HEK293T (cell line): ENCODE results near the gene SFRP5.

ENCODE experiments used
- CTCF ChIA-PET: fragments of 350-600 bp; formaldehyde crosslinking; extraction: SDS; loops from one replicate; lab custom pipeline; 2021; ENCODE audit warnings: antibody characterized with exemption, inconsistent platforms; lab: Yijun Ruan, JAX
- POLR2A ChIA-PET: fragments of 350-600 bp; formaldehyde crosslinking; extraction: SDS; loops from one replicate; lab custom pipeline; 2020; ENCODE audit warnings: antibody characterized with exemption, inconsistent platforms; lab: Yijun Ruan, JAX
- DNase-seq: peaks from one replicate; pipeline ENCODE4 v3.0.0; 2012; ENCODE audit warnings: mixed read lengths; ENCODE audit errors: extremely low spot score
- ARNT ChIP-seq: fragments of 450-650 bp; IDR thresholded peaks from 2 replicates; pipeline ENCODE4 v1.6.1; 2017; ENCODE audit warnings: mild to moderate bottlenecking
- BHLHE40 ChIP-seq: fragments of 450-650 bp; IDR thresholded peaks from 2 replicates; pipeline ENCODE4 v1.6.1; 2016; ENCODE audit warnings: mild to moderate bottlenecking, moderate library complexity, borderline replicate concordance
- CTBP1 ChIP-seq: fragments of 450-650 bp; IDR thresholded peaks from 2 replicates; pipeline ENCODE4 v1.6.1; 2016; ENCODE audit warnings: borderline replicate concordance
- ELF4 ChIP-seq: fragments of 450-650 bp; IDR thresholded peaks from 2 replicates; pipeline ENCODE4 v1.6.1; 2017; ENCODE audit warnings: antibody characterized with exemption
- FOXA1 ChIP-seq: fragments of 450-650 bp; IDR thresholded peaks from 2 replicates; pipeline ENCODE4 v1.6.1; 2016; ENCODE audit warnings: mild to moderate bottlenecking
- FOXK2 ChIP-seq: fragments of 450-650 bp; IDR thresholded peaks from 2 replicates; pipeline ENCODE4 v1.6.1; 2016; ENCODE audit warnings: mild to moderate bottlenecking
- FOXM1 ChIP-seq: fragments of 450-650 bp; IDR thresholded peaks from 2 replicates; pipeline ENCODE4 v1.6.1; 2017; ENCODE audit warnings: mild to moderate bottlenecking, borderline replicate concordance
- HDGF ChIP-seq: fragments of 450-650 bp; IDR thresholded peaks from 2 replicates; pipeline ENCODE4 v1.6.1; 2017; ENCODE audit warnings: antibody characterized with exemption, borderline replicate concordance
- L3MBTL2 ChIP-seq: fragments of 450-650 bp; conservative IDR thresholded peaks from 2 replicates; pipeline ENCODE4 v1.6.1; 2016; ENCODE audit warnings: mild to moderate bottlenecking
- LEF1 ChIP-seq: fragments of 450-650 bp; IDR thresholded peaks from 2 replicates; pipeline ENCODE4 v1.6.1; 2017; ENCODE audit warnings: mild to moderate bottlenecking, borderline replicate concordance
- NFRKB ChIP-seq: fragments of 450-650 bp; IDR thresholded peaks from 2 replicates; pipeline ENCODE4 v1.6.1; 2016; ENCODE audit warnings: mild to moderate bottlenecking, moderate library complexity
- PKNOX1 ChIP-seq: fragments of 450-650 bp; IDR thresholded peaks from 2 replicates; pipeline ENCODE4 v1.6.1; 2016
- SP1 ChIP-seq: fragments of 450-650 bp; IDR thresholded peaks from 2 replicates; pipeline ENCODE4 v1.6.1; 2017
- SUZ12 ChIP-seq: fragments of 450-650 bp; IDR thresholded peaks from 2 replicates; pipeline ENCODE4 v1.6.1; 2016; ENCODE audit warnings: mild to moderate bottlenecking
- TARDBP ChIP-seq: fragments of 450-650 bp; IDR thresholded peaks from 2 replicates; pipeline ENCODE4 v1.6.1; 2016
- ZNF384 ChIP-seq: fragments of 450-650 bp; IDR thresholded peaks from 2 replicates; pipeline ENCODE4 v1.6.1; 2016

The SFRP5 gene

GRCh38 chr10:97763411-97763810 is 8.4 kb downstream of the SFRP5 start:
- DNase-seq = no peak
- POLR2A ChIA-PET = no interaction called here
- CTCF ChIA-PET = interaction anchor here (1.3 to 2.1 kb wide), 2 partner anchors 28 to 106 kb away, joined by 4 to 8 read pairs; no protein-coding TSS in a partner anchor
- TF ChIP-seq FOXA1 = no peak
- TF ChIP-seq SP1 = no peak
- TF ChIP-seq L3MBTL2 = no peak
- TF ChIP-seq TARDBP = no peak
- no peak for TF ChIP-seq SUZ12
- TF ChIP-seq ZNF384 = no peak
- TF ChIP-seq FOXK2 = no peak
- no peak for TF ChIP-seq FOXM1
- TF ChIP-seq HDGF = no peak
- no peak for TF ChIP-seq CTBP1
- no peak for TF ChIP-seq ELF4
- no peak for TF ChIP-seq NFRKB
- no peak for TF ChIP-seq ARNT
- no peak for TF ChIP-seq BHLHE40
- TF ChIP-seq LEF1 = no peak
- TF ChIP-seq PKNOX1 = no peak

GRCh38 chr10:97762816-97763215 is 9.0 kb downstream of the SFRP5 start:
- CTCF ChIA-PET = interaction anchor here (1.3 to 2.1 kb wide), 2 partner anchors 29 to 107 kb away, joined by 4 to 8 read pairs; no protein-coding TSS in a partner anchor
- no peak for DNase-seq
- no peak for TF ChIP-seq L3MBTL2
- TF ChIP-seq ZNF384 = no peak
- no peak for TF ChIP-seq CTBP1
- no peak for TF ChIP-seq FOXM1
- no peak for TF ChIP-seq SP1
- TF ChIP-seq HDGF = no peak
- no peak for TF ChIP-seq SUZ12
- no peak for TF ChIP-seq FOXK2
- POLR2A ChIA-PET = no interaction called here

GRCh38 chr10:97762056-97762455 is 9.7 kb downstream of the SFRP5 start:
- CTCF ChIA-PET = no interaction called here
- DNase-seq = no peak
- no peak for TF ChIP-seq TARDBP
- no peak for TF ChIP-seq FOXK2
- TF ChIP-seq LEF1 = no peak
- no peak for TF ChIP-seq CTBP1
- no peak for TF ChIP-seq SUZ12
- no peak for TF ChIP-seq NFRKB
- TF ChIP-seq ARNT = no peak
- no peak for TF ChIP-seq SP1
- POLR2A ChIA-PET = no interaction called here

- ChIA-PET POLR2A (no interaction called here), CTCF (interaction anchor here (2.3 kb wide), 1 partner anchor 107 kb away, joined by 7 read pairs; no protein-coding TSS in a partner anchor)
- no peak for DNase-seq
Observed at GRCh38 chr10:97761331-97761865, 10.4 kb downstream of the SFRP5 start.

GRCh38 chr10:97760461-97761257 is 11.1 kb downstream of the SFRP5 start:
- ChIA-PET CTCF (interaction anchor here (2.3 kb wide), 1 partner anchor 108 kb away, joined by 7 read pairs; no protein-coding TSS in a partner anchor), POLR2A (no interaction called here)
- TF ChIP-seq ELF4 = no peak
- no peak for TF ChIP-seq FOXA1
- no peak for TF ChIP-seq BHLHE40
- TF ChIP-seq CTBP1 = no peak
- TF ChIP-seq FOXM1 = no peak
- no peak for TF ChIP-seq NFRKB
- TF ChIP-seq LEF1 = no peak
- no peak for TF ChIP-seq TARDBP
- no peak for TF ChIP-seq PKNOX1
- no peak for TF ChIP-seq ZNF384
- no peak for TF ChIP-seq L3MBTL2
- TF ChIP-seq ARNT = no peak
- no peak for TF ChIP-seq FOXK2
- TF ChIP-seq SP1 = no peak

More at GRCh38 chr10:97761331-97761865, 10.4 kb downstream of the SFRP5 start:
- no peak for TF ChIP-seq CTBP1
- TF ChIP-seq LEF1 = no peak
- no peak for TF ChIP-seq FOXK2
- no peak for TF ChIP-seq SP1
- no peak for TF ChIP-seq FOXA1
- TF ChIP-seq TARDBP = no peak
- no peak for TF ChIP-seq ARNT
- TF ChIP-seq SUZ12 = no peak

GRCh38 chr10:97759946-97760345 is 11.9 kb downstream of the SFRP5 start:
- POLR2A ChIA-PET = interaction anchor here (0.8 kb wide), 1 partner anchor 23 kb away, joined by 3 read pairs; the partner anchor contains the start of gene ZFYVE27
- CTCF ChIA-PET = interaction anchor here (2.3 kb wide), 1 partner anchor 108 kb away, joined by 7 read pairs; no protein-coding TSS in a partner anchor
- TF ChIP-seq SUZ12 = no peak
- no peak for TF ChIP-seq PKNOX1
- TF ChIP-seq TARDBP = no peak
- TF ChIP-seq LEF1 = no peak
- TF ChIP-seq CTBP1 = no peak
- DNase-seq = no peak

More at GRCh38 chr10:97760461-97761257, 11.1 kb downstream of the SFRP5 start:
- no peak for DNase-seq
